H1 (cell line): ENCODE data around the gene CCDC81.

Experiments
- ATF2 ChIP-seq: IDR thresholded peaks from 2 replicates; pipeline ENCODE4 v1.6.1; 2012; ENCODE audit warnings: low read length, inconsistent platforms
- CEBPB ChIP-seq: IDR thresholded peaks from 2 replicates; pipeline ENCODE4 v1.6.1; 2012; ENCODE audit warnings: low read depth, low read length
- CHD2 ChIP-seq: IDR thresholded peaks from 2 replicates; pipeline ENCODE4 v1.6.1; 2012; ENCODE audit warnings: low read length, improper control_type of control experiment
- CTCF ChIP-seq, 3 experiments: IDR thresholded peaks; 1 replicate in 2 of 3; 2 replicates in 1 of 3; pipeline versions ENCODE4 v1.5.1 to v1.6.1; 2011; ENCODE audit warnings: low read length in 3 of 3, mild to moderate bottlenecking in 3 of 3, inconsistent platforms in 2 of 3, low read depth in 1 of 3, moderate library complexity in 1 of 3; ENCODE audit not compliant: insufficient read depth in 1 of 3; ENCODE audit errors: control extremely low read depth in 1 of 3
- GTF2F1 ChIP-seq: IDR thresholded peaks from 2 replicates; pipeline ENCODE4 v1.6.1; 2012; ENCODE audit warnings: low read depth, low read length, improper control_type of control experiment, borderline replicate concordance
- HDAC2 ChIP-seq, 2 experiments: fragments of 300-600 bp in 1 of 2; sonication (generic) in 1 of 2; IDR thresholded peaks; 2 replicates each; pipeline ENCODE4 v1.6.1; 2011 to 2012; ENCODE audit warnings: low read depth in 2 of 2, low read length in 2 of 2, mild to moderate bottlenecking in 2 of 2, moderate library complexity in 2 of 2, borderline replicate concordance in 1 of 2, inconsistent platforms in 1 of 2
- KDM1A ChIP-seq: fragments of 200-600, 300-600 bp; sonication (generic); IDR thresholded peaks from 2 replicates; pipeline ENCODE4 v1.7.1; 2016; ENCODE audit warnings: mild to moderate bottlenecking, low read length, borderline replicate concordance
- NANOG ChIP-seq: IDR thresholded peaks from 2 replicates; pipeline ENCODE4 v1.6.1; 2011; ENCODE audit warnings: low read length, low read depth, mild to moderate bottlenecking, inconsistent platforms; ENCODE audit not compliant: insufficient read depth, poor library complexity, severe bottlenecking
- POLR2A ChIP-seq, 2 experiments: IDR thresholded peaks; 1 replicate in 1 of 2; 2 replicates in 1 of 2; pipeline ENCODE4 v1.6.1; 2011; ENCODE audit warnings: low read depth in 2 of 2, low read length in 2 of 2, mild to moderate bottlenecking in 2 of 2; ENCODE audit errors: control extremely low read depth in 1 of 2
- POU5F1 ChIP-seq: IDR thresholded peaks from 2 replicates; pipeline ENCODE4 v1.6.1; 2011; ENCODE audit warnings: low read depth, mild to moderate bottlenecking, low read length, moderate library complexity
- SAP30 ChIP-seq: fragments of 300-600 bp; sonication (generic); IDR thresholded peaks from 2 replicates; pipeline ENCODE4 v1.7.1; 2012; ENCODE audit warnings: low read length, moderate library complexity, mild to moderate bottlenecking, inconsistent platforms; ENCODE audit not compliant: insufficient read depth, insufficient replicate concordance
- SP2 ChIP-seq: IDR thresholded peaks from 2 replicates; pipeline ENCODE4 v1.6.1; 2012; ENCODE audit warnings: mild to moderate bottlenecking, low read length, inconsistent platforms
- TAF1 ChIP-seq: IDR thresholded peaks from 2 replicates; pipeline ENCODE4 v1.6.1; 2011; ENCODE audit warnings: mild to moderate bottlenecking, low read depth, low read length
- TEAD4 ChIP-seq: IDR thresholded peaks from 2 replicates; pipeline ENCODE4 v1.6.1; 2012; ENCODE audit warnings: low read depth, low read length, inconsistent platforms, mixed read lengths

- no peak for TF ChIP-seq CTCF (IDR thresholded peaks at IDR 0.05; ENCODE audit: control extremely low read depth in 1 of 3, insufficient read depth in 1 of 3, low read depth in 1 of 3, low read length in 3 of 3)
- no peak for TF ChIP-seq ATF2
- TF ChIP-seq GTF2F1, result no peak
- TF ChIP-seq POU5F1, result no peak
- no peak for TF ChIP-seq SAP30
- TF ChIP-seq HDAC2 (IDR thresholded peaks at IDR 0.05; ENCODE audit: borderline replicate concordance in 1 of 2, low read depth in 2 of 2, low read length in 2 of 2), result no peak
- TF ChIP-seq POLR2A (IDR thresholded peaks at IDR 0.05; ENCODE audit: control extremely low read depth in 1 of 2, low read depth in 2 of 2, low read length in 2 of 2), result no peak
- no peak for TF ChIP-seq SP2
- no peak for TF ChIP-seq NANOG
- TF ChIP-seq TAF1, result no peak
- no peak for TF ChIP-seq KDM1A
- TF ChIP-seq CHD2, result no peak
- TF ChIP-seq TEAD4, result no peak
- TF ChIP-seq CEBPB, result no peak
Observed at GRCh38 chr11:86372041-86372440, 2.6 kb upstream of the CCDC81 start.
